ENCODE measurements around the gene ROR1.

- TF ChIP-seq USF2 (IDR thresholded peaks at IDR 0.05; ENCODE audit: low read depth, low read length) (no peak), CTCF (conservative IDR thresholded peaks at IDR 0.05; ENCODE audit: low read depth, low read length) (no peak), POLR2A (IDR thresholded peaks at IDR 0.05; ENCODE audit: low read depth, low read length) (no peak), CEBPB (IDR thresholded peaks at IDR 0.05; ENCODE audit: low read depth, low read length) (no peak), RCOR1 (IDR thresholded peaks at IDR 0.05; ENCODE audit: insufficient replicate concordance, low read length) (no peak), RAD21 (IDR thresholded peaks at IDR 0.05; ENCODE audit: low read length) (no peak), CHD1 (IDR thresholded peaks at IDR 0.05; ENCODE audit: low read depth, low read length) (no peak)
Observed at GRCh38 chr1:63983391-63984256, 209.8 kb downstream of the ROR1 start.
